Heart left ventricle (tissue), 16 donors: ENCODE results near the gene SLC9A3. TPM values are rescaled to one million over a fixed set of nuclear protein-coding genes. Genes with fewer than 3 reads are reported as not detected.
A peak's percentile ranks its signal among the peaks of the same experiment; 100 is the strongest.

Source experiments
- ATAC-seq, 4 donors: fragments of 200-7000 bp; cut with Tn5 transposase; one replicate each; pipeline ENCODE4 v1.9.1; 2020 to 2022; ENCODE audit warnings: moderate library complexity in 4 of 4, mild to moderate bottlenecking in 3 of 4, moderate number of reproducible peaks in 1 of 4
- DNase-seq, 5 donors: peaks; one replicate each; pipeline ENCODE4 v3.0.0-alpha.2; 2020
- H3K27ac ChIP-seq, 12 donors: fragments of 200-600 bp; sonication (generic) in 4 of 12; one replicate each; pipeline versions ENCODE4 v1.5.0 to v1.8.0; 2016 to 2022; ENCODE audit warnings: mild to moderate bottlenecking in 2 of 12
- H3K27me3 ChIP-seq, 9 donors: fragments of 200-600 bp; sonication (generic) in 2 of 9; one replicate each; pipeline versions ENCODE4 v1.5.1 to v1.8.0; 2016 to 2022; ENCODE audit warnings: mild to moderate bottlenecking in 3 of 9
- H3K36me3 ChIP-seq, 9 donors: fragments of 200-600 bp; sonication (generic) in 2 of 9; one replicate each; pipeline versions ENCODE4 v1.5.0 to v1.8.0; 2018 to 2022; ENCODE audit warnings: mild to moderate bottlenecking in 2 of 9
- H3K4me1 ChIP-seq, 12 donors: fragments of 200-600 bp; sonication (generic) in 4 of 12; one replicate each; pipeline versions ENCODE4 v1.5.0 to v1.8.0; 2016 to 2022; ENCODE audit warnings: mild to moderate bottlenecking in 3 of 12
- H3K4me3 ChIP-seq, 12 donors: fragments of 200-600 bp; sonication (generic) in 4 of 12; one replicate each; pipeline versions ENCODE4 v1.5.0 to v1.8.0; 2017 to 2022; ENCODE audit warnings: mild to moderate bottlenecking in 9 of 12, moderate library complexity in 4 of 12
- H3K9me3 ChIP-seq, 12 donors: fragments of 200-600 bp; sonication (generic) in 4 of 12; one replicate each; pipeline versions ENCODE4 v1.5.0 to v1.8.0; 2016 to 2022; ENCODE audit warnings: mild to moderate bottlenecking in 1 of 12
- CTCF ChIP-seq, 12 donors: fragments of 200-600 bp; sonication (generic) in 4 of 12; IDR thresholded peaks; one replicate each; pipeline versions ENCODE4 v1.5.0 to v1.8.0; 2018 to 2022; ENCODE audit warnings: antibody characterized with exemption in 12 of 12, mild to moderate bottlenecking in 5 of 12
- POLR2A ChIP-seq, 2 donors: fragments of 450-650 bp; IDR thresholded peaks; one replicate each; pipeline ENCODE4 v1.6.1; 2017; ENCODE audit warnings: antibody characterized with exemption in 2 of 2, mild to moderate bottlenecking in 2 of 2, moderate library complexity in 2 of 2
- WGBS, 4 donors: extraction: QIAGEN DNeasy Blood & Tissue Kit in 2 of 4; methylation state at CpG; one replicate each; pipeline versions ENCODE4 v1.1.5 to v1.1.7; 2013 to 2018; 5-methylcytosine and 5-hydroxymethylcytosine counted together
- intact Hi-C, 10 donors: fragments of 100-400 bp; cut with DNase I; formaldehyde crosslinking; loops; one replicate each; pipeline versions ENCODE4 v1.11.1 to v1.14.2; 2022
- polyA plus RNA-seq, 2 donors: library from polyadenylated mRNA; stranded (reverse); fragments of 200-250 nt; gene quantifications; one replicate each; pipeline ENCODE4 v1.2.3, GENCODE V29; 2013
- total RNA-seq, 9 donors: library from RNA; depleted of rRNA in 2 of 9; stranded (reverse); fragments of >200 nt in 2 of 9; fragmentation: NEBNext Ultra II Directional in 3 of 9; extraction: Animal tissue kit (Norgen Biotek cat#: 25700) in 3 of 9; gene quantifications; one replicate each; pipeline versions ENCODE4 v1.1.0 to v1.2.4, GENCODE V29; 2016 to 2023
- donor health status: ischemic (EF 13 %, LVEDD 7.1; RV severe dilation, severe dysfunction).
- donor health status: healthy with polysubstance abuse.
- donor health status: DM: no; HTN: yes; CAD: no.
- donor health status: DM: no; HTN: no; CAD: no.
- donor health status: ischemic (EF 25% LVEDD 6.9; RV normal size, moderate dysfunction).
- donor health status: ischemic (EF 25% LVEDD 5.7; RV mildly dilated, moderate dysfunction).
- donor health status: healthy.
- donor health status: DM: yes; HTN: yes; CAD: no.
- donor health status: ischemic (EF 35%, LVEDD 5.7; RV mildly dilated, moderate dysfunction).
- donor health status: nonischemic (EF 11% LVEDD 7.7; RV severe dilation, severe dysfunction).
- donor health status: DM: yes; HTN: yes; CAD: no.
- donor health status: PGD.
- donor health status: ischemic (EF 29% LVEDD 5.4; RV normal size, mild dysfunction).
- donor health status: nonischemic (EF 23%, LVEDD 6.1; RV moderate dilation, normal function).

SLC9A3 gene
- total and polyA plus RNA-seq, 11 donors = 0.50 to 3.8 (median 1.0) TPM

DNA sequence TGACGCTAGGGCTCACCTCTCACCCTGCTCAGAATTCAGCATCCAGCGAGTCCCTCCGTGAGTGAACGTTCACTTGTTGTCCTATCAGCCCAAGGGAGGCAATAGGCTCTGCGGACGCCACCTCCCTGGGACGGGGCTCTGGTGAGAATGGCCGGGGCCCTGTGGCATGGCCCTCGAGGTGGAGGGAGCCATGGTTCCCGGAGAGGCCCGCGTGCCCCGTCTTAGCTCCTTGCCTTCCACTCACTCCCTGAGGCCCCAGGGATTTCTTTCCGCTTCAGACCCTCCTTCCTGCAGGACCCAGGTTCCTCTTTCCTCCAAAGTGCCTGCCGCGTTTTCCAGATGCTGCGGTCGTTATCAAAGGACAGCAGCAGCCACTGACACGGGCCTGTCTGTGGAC lies 59.8 kb downstream of the SLC9A3 start:
- H3K36me3 ChIP-seq = peaks cover 0 to 75% (median 68%) of the 10 kb centered on the region in 9 donors
- H3K27me3 ChIP-seq = no peaks in the 10 kb centered on the region
- H3K27ac ChIP-seq = no peak overlapping the region
- DNase-seq (peak in 2 of 5 donors; percentile 14 to 31), ATAC-seq (no peak)
- no peaks in the 10 kb centered on the region for H3K9me3 ChIP-seq
- H3K4me3 ChIP-seq = no peak overlapping the region
- WGBS, 4 donors = 87 to 92% (median 91%) methylated on average over 19 of the region's 19 CpGs
- H3K4me1 ChIP-seq = no peaks in the 10 kb centered on the region
- TF ChIP-seq POLR2A (IDR thresholded peaks at IDR 0.05) = no peak
- TF ChIP-seq CTCF (IDR thresholded peaks at IDR 0.05) = no peak
- intact Hi-C loops = no loop called here

GRCh38 chr5:463952-464351 lies 60.3 kb downstream of the SLC9A3 start:
- TF ChIP-seq CTCF (IDR thresholded peaks at IDR 0.05) = no peak
- no peak for TF ChIP-seq POLR2A (IDR thresholded peaks at IDR 0.05)
- Histone ChIP-seq H3K4me3 (no peak overlapping the region), H3K36me3 (peaks cover 0 to 80% (median 72%) of the 10 kb centered on the region in 9 donors), H3K4me1 (no peaks in the 10 kb centered on the region), H3K27me3 (no peaks in the 10 kb centered on the region), H3K9me3 (no peaks in the 10 kb centered on the region), H3K27ac (no peak overlapping the region)
- WGBS, 4 donors = 66 to 79% (median 69%) methylated on average over 18 of the region's 18 CpGs
- peak in 3 of 5 donors; percentile 11 to 49 (median 18) for DNase-seq
- no peak for ATAC-seq
- intact Hi-C loops = no loop called here

DNA sequence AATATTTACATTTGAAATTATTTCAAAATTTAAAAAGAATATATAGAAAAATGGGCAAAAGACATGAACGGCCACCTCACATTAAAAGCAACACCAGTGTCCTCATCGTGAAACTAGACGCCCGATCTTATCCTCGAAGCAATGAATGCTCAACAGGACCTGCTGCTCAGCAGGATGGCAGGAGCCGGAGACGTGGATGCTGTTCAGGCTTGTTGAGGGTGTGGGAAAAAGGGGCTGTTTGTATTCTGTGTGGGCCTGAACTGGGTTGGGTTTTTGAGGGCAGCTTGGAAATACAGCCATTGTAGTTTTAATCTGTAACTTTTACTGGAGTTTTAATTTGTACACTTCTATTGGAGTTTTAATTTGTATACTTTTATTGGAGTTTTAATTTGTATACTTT lies 60.9 kb downstream of the SLC9A3 start:
- intact Hi-C loops = no loop called here
- TF ChIP-seq POLR2A (IDR thresholded peaks at IDR 0.05) (no peak), CTCF (IDR thresholded peaks at IDR 0.05) (no peak)
- Histone ChIP-seq H3K9me3 (no peaks in the 10 kb centered on the region), H3K4me3 (no peak overlapping the region), H3K4me1 (no peaks in the 10 kb centered on the region), H3K36me3 (peaks cover 0 to 87% (median 77%) of the 10 kb centered on the region in 9 donors), H3K27ac (no peak overlapping the region), H3K27me3 (no peaks in the 10 kb centered on the region)
- ATAC-seq (no peak), DNase-seq (peak in 2 of 5 donors; percentile 8 to 12)
- WGBS, 4 donors = 80 to 87% (median 81%) methylated on average over 7 of the region's 7 CpGs

DNA sequence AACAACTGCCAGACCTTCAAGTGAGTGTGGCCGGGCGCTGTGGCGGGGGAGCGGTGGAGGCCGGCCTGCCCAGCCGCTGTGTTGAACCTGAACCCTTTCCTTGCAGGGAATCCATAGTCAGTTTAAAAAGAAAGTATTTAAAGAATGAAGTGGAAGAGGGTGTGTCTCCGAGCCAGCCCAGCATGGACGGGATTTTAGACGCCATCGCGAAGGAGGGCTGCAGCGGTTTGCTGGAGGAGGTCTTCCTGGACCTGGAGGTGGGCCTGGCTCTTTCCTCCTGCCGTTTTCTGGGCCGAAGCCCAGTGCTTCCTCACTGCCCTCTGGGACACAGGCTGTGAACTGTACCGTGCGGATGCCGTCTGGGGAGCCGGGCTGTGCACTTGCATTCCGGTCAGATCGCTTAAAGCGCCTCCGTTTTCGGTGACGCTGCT lies 62.2 kb downstream of the SLC9A3 start:
- Histone ChIP-seq H3K4me3 (no peak overlapping the region), H3K36me3 (peaks cover 0 to 97% (median 87%) of the 10 kb centered on the region in 9 donors), H3K27ac (no peak overlapping the region), H3K4me1 (no peaks in the 10 kb centered on the region), H3K9me3 (no peaks in the 10 kb centered on the region), H3K27me3 (no peaks in the 10 kb centered on the region)
- ATAC-seq = no peak
- 94 to 96% (median 96%) methylated on average over 24 of the region's 24 CpGs for WGBS, 4 donors
- no peak for TF ChIP-seq POLR2A (IDR thresholded peaks at IDR 0.05)
- intact Hi-C loops = no loop called here
- peak in 3 of 5 donors; percentile 8 to 14 (median 10) for DNase-seq

- peaks cover 0 to 98% (median 89%) of the 10 kb centered on the region in 9 donors for H3K36me3 ChIP-seq
- DNase-seq (peak in 2 of 5 donors; percentile 16 to 23), ATAC-seq (no peak)
- no peak overlapping the region for H3K27ac ChIP-seq
- H3K4me1 ChIP-seq = no peaks in the 10 kb centered on the region
- 96 to 100% (median 97%) methylated on average over 8 of the region's 8 CpGs for WGBS, 4 donors
- H3K27me3 ChIP-seq = no peaks in the 10 kb centered on the region
- no peaks in the 10 kb centered on the region for H3K9me3 ChIP-seq
- intact Hi-C loops = no loop called here
- H3K4me3 ChIP-seq = no peak overlapping the region
- TF ChIP-seq CTCF (IDR thresholded peaks at IDR 0.05) (no peak), POLR2A (IDR thresholded peaks at IDR 0.05) (no peak)
Observed at GRCh38 chr5:460273-460625, 64.0 kb downstream of the SLC9A3 start.
